Activated naive CD8-positive, alpha-beta T cell treated with anti-CD3 and anti-CD28 coated beads, Interleukin-2, amount 10 ng/mL, durations not matched to agents 7 days and 5 days (primary cell): Measurements from ENCODE around the gene FGGY. TPM values are rescaled to one million over a fixed set of nuclear protein-coding genes. Genes with fewer than 3 reads are reported as not detected.

Source experiments
- ATAC-seq: fragments of 150-1000 bp; cut with Tn5 transposase; one replicate; pipeline ENCODE4 v1.10.0; 2021; ENCODE audit warnings: low read depth, moderate library complexity
- POLR2A ChIA-PET: fragments of 350-600 bp; sonication (Branson Sonifier 250); formaldehyde crosslinking; loops from one replicate; lab custom pipeline; 2021; ENCODE audit warnings: antibody characterized with exemption; lab: Charles Lee
- DNase-seq: peaks from one replicate; pipeline ENCODE4 v3.0.0; 2021
- H3K27ac Mint-ChIP-seq: one replicate; pipeline ENCODE4 v1.8.0; 2022; ENCODE audit warnings: mild to moderate bottlenecking, mixed read lengths
- H3K27me3 Mint-ChIP-seq: one replicate; pipeline ENCODE4 v1.8.0; 2022; ENCODE audit warnings: mild to moderate bottlenecking, moderate library complexity, mixed read lengths
- H3K36me3 Mint-ChIP-seq: one replicate; pipeline ENCODE4 v1.8.0; 2021; ENCODE audit warnings: mild to moderate bottlenecking, mixed read lengths
- H3K4me1 Mint-ChIP-seq: one replicate; pipeline ENCODE4 v1.8.0; 2021; ENCODE audit warnings: mixed read lengths
- H3K4me3 Mint-ChIP-seq: one replicate; pipeline ENCODE4 v1.8.0; 2022; ENCODE audit warnings: mild to moderate bottlenecking, moderate library complexity, mixed read lengths
- H3K9me3 Mint-ChIP-seq: one replicate; pipeline ENCODE4 v1.8.0; 2021; ENCODE audit warnings: mixed read lengths
- total RNA-seq, 2 experiments: library from RNA; stranded (reverse); gene quantifications; one replicate each; pipeline ENCODE4 v1.2.3, GENCODE V29; 2021

Gene FGGY
- total RNA-seq, 2 experiments from 2014 or later = 10.1 to 11.7 TPM

DNA sequence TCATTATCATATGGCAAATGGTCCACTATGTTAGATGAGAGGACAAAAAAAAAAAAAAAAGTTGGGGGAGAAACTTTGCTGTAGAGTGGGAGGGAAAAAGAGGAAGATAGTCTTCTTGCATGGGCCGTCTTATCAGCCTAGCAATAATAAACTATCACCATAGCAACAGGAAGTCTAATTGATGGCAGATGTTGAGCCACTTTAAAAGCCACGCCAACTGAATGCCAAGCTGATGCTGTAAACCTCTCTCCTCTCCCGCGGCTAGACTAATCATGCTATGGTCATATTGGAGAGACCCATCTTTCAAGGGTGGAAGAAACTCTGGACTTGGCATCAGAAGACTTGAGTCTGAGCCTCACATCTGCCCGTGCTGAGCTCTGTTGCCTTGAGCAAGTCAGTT lies 395.7 kb downstream of the FGGY start:
- Mint-ChIP-seq H3K4me1 (peaks cover 11% of the 10 kb centered on the region), H3K36me3 (peaks cover 4% of the 10 kb centered on the region), H3K27me3 (no peaks in the 10 kb centered on the region), H3K9me3 (peaks cover 1% of the 10 kb centered on the region), H3K4me3 (no peak overlapping the region), H3K27ac (no peak overlapping the region)
- DNase-seq = no peak
- no peak for ATAC-seq
- POLR2A ChIA-PET = interaction anchor here (0.7 kb wide), 1 partner anchor 196 kb away, joined by 5 read pairs; no protein-coding TSS in a partner anchor

DNA sequence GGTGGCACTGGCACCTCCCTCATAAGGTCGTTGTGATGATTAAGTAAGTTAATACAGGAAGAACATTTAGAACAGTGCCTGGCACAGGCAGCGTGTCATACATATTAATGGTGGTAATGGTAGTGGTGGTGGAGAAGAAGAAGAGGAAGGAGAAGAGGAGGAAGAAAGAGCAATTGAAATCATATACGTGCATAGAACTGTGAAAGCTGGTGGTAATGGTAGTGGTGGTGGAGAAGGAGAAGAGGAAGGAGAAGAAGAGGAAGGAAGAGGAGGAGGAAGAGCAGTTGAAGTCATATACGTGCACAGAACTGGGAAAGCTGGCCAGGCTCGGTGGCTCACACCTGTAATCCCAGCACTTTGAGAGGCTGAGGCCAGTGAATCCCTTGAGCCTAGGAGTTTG lies 396.5 kb downstream of the FGGY start:
- peaks cover 4% of the 10 kb centered on the region for H3K36me3 Mint-ChIP-seq
- DNase-seq = no peak
- H3K27ac Mint-ChIP-seq = no peak overlapping the region
- no peak for ATAC-seq
- POLR2A ChIA-PET = no interaction called here
- H3K9me3 Mint-ChIP-seq = peaks cover 1% of the 10 kb centered on the region
- no peak overlapping the region for H3K4me3 Mint-ChIP-seq
- no peaks in the 10 kb centered on the region for H3K27me3 Mint-ChIP-seq
- H3K4me1 Mint-ChIP-seq = peaks cover 19% of the 10 kb centered on the region

GRCh38 chr1:59695252-59695651 lies 398.4 kb downstream of the FGGY start:
- DNase-seq = no peak
- no peak overlapping the region for H3K4me3 Mint-ChIP-seq
- peaks cover 26% of the 10 kb centered on the region for H3K4me1 Mint-ChIP-seq
- H3K36me3 Mint-ChIP-seq = peaks cover 4% of the 10 kb centered on the region
- peaks cover 1% of the 10 kb centered on the region for H3K9me3 Mint-ChIP-seq
- no peaks in the 10 kb centered on the region for H3K27me3 Mint-ChIP-seq
- ATAC-seq = no peak
- POLR2A ChIA-PET = interaction anchor here (0.7 kb wide), 1 partner anchor 836 kb away, joined by 3 read pairs; no protein-coding TSS in a partner anchor
- H3K27ac Mint-ChIP-seq = no peak overlapping the region

DNA sequence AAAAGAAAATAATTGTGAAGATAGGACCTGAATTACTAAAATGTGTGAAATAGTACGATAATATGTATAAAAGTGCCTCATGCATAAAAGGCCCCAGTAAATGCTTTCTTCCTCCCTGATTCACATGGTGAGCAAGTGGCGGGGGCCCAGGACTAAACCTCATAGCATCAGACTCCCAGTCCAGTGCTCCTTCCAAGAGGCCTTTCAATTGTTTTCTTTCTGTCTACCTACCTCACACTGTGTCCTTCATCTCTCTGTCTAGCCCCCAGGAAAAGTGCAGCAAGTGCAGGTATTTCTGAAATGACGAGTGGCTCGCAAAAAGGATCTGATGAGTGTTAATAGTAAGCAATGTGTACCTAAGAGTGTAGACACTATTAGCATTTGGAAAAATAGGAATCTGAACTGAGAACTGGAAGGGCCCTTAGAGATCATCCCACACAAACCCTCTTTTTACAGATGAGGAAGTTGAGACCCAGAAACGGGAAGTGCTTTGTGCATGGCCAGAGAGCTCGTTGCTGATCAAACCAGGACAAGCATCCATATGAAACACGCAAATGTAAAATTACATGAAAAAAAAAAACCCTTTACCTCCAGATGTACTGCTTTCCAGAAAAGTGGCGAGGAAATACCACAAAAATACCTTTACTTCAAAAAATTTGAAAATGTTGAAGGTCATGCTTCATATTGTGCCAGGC lies 399.7 kb downstream of the FGGY start:
- Mint-ChIP-seq H3K27ac (peak overlapping the region; percentile 95), H3K9me3 (peaks cover 1% of the 10 kb centered on the region)

DNA sequence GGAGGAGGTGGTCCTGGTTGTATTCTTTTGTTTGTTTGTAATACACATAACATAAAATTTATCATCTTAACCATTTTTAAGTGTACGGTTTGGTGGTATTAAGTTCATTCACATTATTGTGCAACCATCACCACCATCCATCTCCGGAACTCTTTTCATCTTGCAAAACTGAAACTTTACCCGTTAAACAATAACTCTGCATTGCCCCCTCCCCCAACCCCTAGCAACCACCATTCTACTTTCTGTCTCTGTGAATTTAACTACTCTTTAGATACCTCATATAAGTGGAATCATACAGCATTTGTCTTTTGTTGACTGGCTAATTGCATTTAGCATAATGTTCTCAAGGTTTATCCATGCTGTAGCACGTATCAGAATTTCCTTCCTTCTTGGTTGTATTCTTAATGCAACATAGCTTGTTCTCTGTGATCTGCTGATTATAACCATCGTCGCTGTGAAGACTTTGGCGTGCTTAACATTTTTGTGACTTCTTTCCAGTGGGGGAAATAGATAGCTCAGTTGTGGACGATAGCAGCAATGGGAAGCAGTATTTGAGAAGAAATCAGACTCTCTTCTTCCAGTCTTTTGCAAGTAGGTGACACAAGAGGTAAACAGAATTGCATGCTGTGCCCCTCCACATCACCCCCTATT lies 400.4 kb downstream of the FGGY start:
- Mint-ChIP-seq H3K9me3 (peaks cover 1% of the 10 kb centered on the region), H3K4me1 (peaks cover 26% of the 10 kb centered on the region), H3K36me3 (peaks cover 4% of the 10 kb centered on the region), H3K4me3 (peak overlapping the region; percentile 80), H3K27ac (peak overlapping the region; percentile 95), H3K27me3 (no peaks in the 10 kb centered on the region)
- ATAC-seq (peak; percentile 80), DNase-seq (no peak)
- POLR2A ChIA-PET = interaction anchor here (0.7 to 4.1 kb wide), 3 partner anchors 621 to 914 kb away, joined by 3 to 45 read pairs (median 4); partner anchors contain the start of gene JUN

More for the DNA sequence above, 399.7 kb downstream of the FGGY start:
- Mint-ChIP-seq H3K4me3 (peak overlapping the region; percentile 80), H3K36me3 (peaks cover 4% of the 10 kb centered on the region), H3K4me1 (peaks cover 26% of the 10 kb centered on the region), H3K27me3 (no peaks in the 10 kb centered on the region)
- DNase-seq (no peak), ATAC-seq (no peak)
- POLR2A ChIA-PET = interaction anchor here (0.8 to 4.1 kb wide), 2 partner anchors 754 to 913 kb away, joined by 4 to 45 read pairs; partner anchors contain the start of gene JUN

DNA sequence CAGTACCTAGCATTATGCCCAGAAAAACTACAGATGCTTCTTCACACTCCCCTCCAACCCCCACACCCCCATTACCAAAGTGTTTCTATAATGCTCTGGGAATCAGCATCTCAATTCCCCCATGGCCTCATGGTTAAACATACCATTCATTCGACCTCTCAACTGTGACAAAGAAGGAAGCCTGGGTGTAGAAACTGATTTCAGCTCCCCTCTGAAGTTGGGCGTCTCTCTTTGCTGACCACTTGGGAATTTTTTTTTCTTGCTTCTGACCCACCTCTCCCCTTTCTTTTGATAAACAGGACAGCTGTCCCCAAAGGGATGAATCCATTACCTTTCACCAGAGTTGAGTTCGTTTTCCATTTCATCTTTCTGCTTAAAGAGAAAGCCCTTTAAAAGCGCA lies 401.5 kb downstream of the FGGY start:
- H3K4me1 Mint-ChIP-seq = peaks cover 26% of the 10 kb centered on the region
- peak overlapping the region; percentile 95 for H3K27ac Mint-ChIP-seq
- ATAC-seq (no peak), DNase-seq (no peak)
- H3K4me3 Mint-ChIP-seq = peak overlapping the region; percentile 80
- POLR2A ChIA-PET = interaction anchor here (4.1 kb wide), 1 partner anchor 915 kb away, joined by 45 read pairs; the partner anchor contains the start of gene JUN
- peaks cover 4% of the 10 kb centered on the region for H3K36me3 Mint-ChIP-seq
- H3K9me3 Mint-ChIP-seq = peaks cover 1% of the 10 kb centered on the region
- H3K27me3 Mint-ChIP-seq = no peaks in the 10 kb centered on the region

- peak; percentile 28 for ATAC-seq
- H3K27me3 Mint-ChIP-seq = no peaks in the 10 kb centered on the region
- H3K4me1 Mint-ChIP-seq = peaks cover 26% of the 10 kb centered on the region
- H3K36me3 Mint-ChIP-seq = peaks cover 4% of the 10 kb centered on the region
- POLR2A ChIA-PET = interaction anchor here (4.1 kb wide), 1 partner anchor 916 kb away, joined by 45 read pairs; the partner anchor contains the start of gene JUN
- no peak overlapping the region for H3K27ac Mint-ChIP-seq
- H3K4me3 Mint-ChIP-seq = no peak overlapping the region
- no peak for DNase-seq
- peaks cover 1% of the 10 kb centered on the region for H3K9me3 Mint-ChIP-seq
Measured at GRCh38 chr1:59699227-59699847, 402.4 kb downstream of the FGGY start.

GRCh38 chr1:59701376-59701775 lies 404.5 kb downstream of the FGGY start:
- no peak overlapping the region for H3K4me3 Mint-ChIP-seq
- peaks cover 3% of the 10 kb centered on the region for H3K27me3 Mint-ChIP-seq
- H3K36me3 Mint-ChIP-seq = peaks cover 5% of the 10 kb centered on the region
- no peaks in the 10 kb centered on the region for H3K9me3 Mint-ChIP-seq
- POLR2A ChIA-PET = no interaction called here
- DNase-seq (no peak), ATAC-seq (no peak)
- H3K4me1 Mint-ChIP-seq = peaks cover 26% of the 10 kb centered on the region
- H3K27ac Mint-ChIP-seq = no peak overlapping the region

- no peaks in the 10 kb centered on the region for H3K9me3 Mint-ChIP-seq
- ATAC-seq (no peak), DNase-seq (no peak)
- peaks cover 7% of the 10 kb centered on the region for H3K4me1 Mint-ChIP-seq
- peaks cover 3% of the 10 kb centered on the region for H3K27me3 Mint-ChIP-seq
- H3K4me3 Mint-ChIP-seq = no peak overlapping the region
- POLR2A ChIA-PET = no interaction called here
- H3K36me3 Mint-ChIP-seq = peaks cover 3% of the 10 kb centered on the region
- no peak overlapping the region for H3K27ac Mint-ChIP-seq
Measured at GRCh38 chr1:59703226-59703917, 406.5 kb downstream of the FGGY start.

- H3K36me3 Mint-ChIP-seq = peaks cover 4% of the 10 kb centered on the region
- peaks cover 3% of the 10 kb centered on the region for H3K27me3 Mint-ChIP-seq
- H3K4me1 Mint-ChIP-seq = peaks cover 5% of the 10 kb centered on the region
- POLR2A ChIA-PET = no interaction called here
- H3K4me3 Mint-ChIP-seq = no peak overlapping the region
- no peak for ATAC-seq
- H3K9me3 Mint-ChIP-seq = no peaks in the 10 kb centered on the region
- DNase-seq = no peak
- H3K27ac Mint-ChIP-seq = no peak overlapping the region
Measured at GRCh38 chr1:59703918-59704378, 407.1 kb downstream of the FGGY start.

DNA sequence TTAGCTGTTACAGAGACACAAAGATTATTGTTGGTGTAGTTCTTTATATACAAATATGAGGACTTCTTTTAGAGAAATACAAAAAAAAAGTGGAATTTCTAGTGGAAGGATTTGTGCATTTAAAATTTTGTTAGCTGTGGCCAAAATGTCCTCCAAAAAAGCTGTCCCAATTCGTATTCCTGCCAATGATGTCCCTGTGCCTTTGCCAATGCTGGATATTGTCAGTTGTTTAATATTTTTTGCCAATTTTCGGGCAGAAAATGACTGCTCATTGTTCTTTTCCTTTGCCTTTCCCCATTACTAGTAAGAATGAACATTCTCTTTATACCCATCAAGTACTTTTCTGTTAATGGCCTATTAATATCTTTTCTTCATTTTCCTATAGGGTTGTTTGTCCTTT lies 407.8 kb downstream of the FGGY start:
- H3K27me3 Mint-ChIP-seq = peaks cover 3% of the 10 kb centered on the region
- H3K36me3 Mint-ChIP-seq = peaks cover 4% of the 10 kb centered on the region
- H3K27ac Mint-ChIP-seq = no peak overlapping the region
- no peak overlapping the region for H3K4me3 Mint-ChIP-seq
- ATAC-seq (no peak), DNase-seq (no peak)
- POLR2A ChIA-PET = no interaction called here
- no peaks in the 10 kb centered on the region for H3K4me1 Mint-ChIP-seq
- H3K9me3 Mint-ChIP-seq = peaks cover 1% of the 10 kb centered on the region

GRCh38 chr1:59705466-59706302 lies 408.8 kb downstream of the FGGY start:
- H3K27ac Mint-ChIP-seq = no peak overlapping the region
- H3K27me3 Mint-ChIP-seq = peaks cover 3% of the 10 kb centered on the region
- ATAC-seq (no peak), DNase-seq (no peak)
- H3K4me1 Mint-ChIP-seq = no peaks in the 10 kb centered on the region
- peaks cover 4% of the 10 kb centered on the region for H3K36me3 Mint-ChIP-seq
- POLR2A ChIA-PET = no interaction called here
- no peak overlapping the region for H3K4me3 Mint-ChIP-seq
- H3K9me3 Mint-ChIP-seq = peaks cover 3% of the 10 kb centered on the region
